ENCODE results near the gene PPP1R13L.

GRCh38 chr19:45404557-45405434, at the start of gene PPP1R13L:
- TF ChIP-seq CTCF (IDR thresholded peaks at IDR 0.05; ENCODE audit: low read depth, low read length, poor library complexity, severe bottlenecking) (no peak), EZH2phosphoT487 (IDR thresholded peaks at IDR 0.05; ENCODE audit: borderline replicate concordance, low read length) (no peak)
